Muscle layer of colon (tissue), 2 donors: ENCODE data around the gene GRAMD1C.
A peak's percentile ranks its signal among the peaks of the same experiment; 100 is the strongest.
"Not testable (repeated sequence)": the region's sequence is repeated elsewhere in the genome, so short reads cannot be mapped to it uniquely, and the experiment has no call there.

Experiments used
- H3K27ac ChIP-seq: one replicate; pipeline ENCODE4 v1.7.0; 2013; ENCODE audit warnings: low read depth, mild to moderate bottlenecking, low read length, moderate library complexity
- H3K27me3 ChIP-seq, 2 donors: one replicate each; pipeline ENCODE4 v1.7.0; 2013; ENCODE audit warnings: low read length in 2 of 2, mild to moderate bottlenecking in 2 of 2; ENCODE audit not compliant: insufficient read depth in 2 of 2, control insufficient read depth in 1 of 2
- H3K36me3 ChIP-seq: one replicate; pipeline ENCODE4 v1.7.0; 2013; ENCODE audit warnings: mild to moderate bottlenecking, low read length; ENCODE audit not compliant: insufficient read depth
- H3K4me1 ChIP-seq: one replicate; pipeline ENCODE4 v1.7.0; 2013; ENCODE audit warnings: mild to moderate bottlenecking, low read length; ENCODE audit not compliant: insufficient read depth
- H3K4me3 ChIP-seq, 2 donors: one replicate each; pipeline ENCODE4 v1.7.0; 2013; ENCODE audit warnings: low read length in 2 of 2, low read depth in 1 of 2, mild to moderate bottlenecking in 1 of 2, moderate library complexity in 1 of 2
- H3K9ac ChIP-seq: one replicate; pipeline ENCODE4 v1.7.0; 2013; ENCODE audit warnings: low read length
- H3K9me3 ChIP-seq: one replicate; pipeline ENCODE4 v1.7.0; 2013; ENCODE audit warnings: mild to moderate bottlenecking, low read length
- donor health status: abdominal sarcoma.
- donor health status: Adenocarcinoma of cecum.

GRAMD1C gene

GRCh38 chr3:113829576-113830354, 8.8 kb upstream of the GRAMD1C start:
- H3K9me3 ChIP-seq: no peaks in the 10 kb centered on the region
- no peak overlapping the region for H3K27ac ChIP-seq
- no peaks in the 10 kb centered on the region for H3K27me3 ChIP-seq
- no peak overlapping the region for H3K9ac ChIP-seq
- no peaks in the 10 kb centered on the region for H3K4me1 ChIP-seq
- H3K4me3 ChIP-seq: no peak overlapping the region
- no peaks in the 10 kb centered on the region for H3K36me3 ChIP-seq

- no peak overlapping the region for H3K4me3 ChIP-seq
These were observed 7.6 kb upstream of the GRAMD1C start for GRCh38 chr3:113831103-113831355.

GRCh38 chr3:113832477-113833164, 6.0 kb upstream of the GRAMD1C start:
- no peak overlapping the region for H3K9ac ChIP-seq

More at GRCh38 chr3:113831103-113831355, 7.6 kb upstream of the GRAMD1C start:
- Histone ChIP-seq H3K9me3 (no peaks in the 10 kb centered on the region), H3K27me3 (no peaks in the 10 kb centered on the region), H3K4me1 (no peaks in the 10 kb centered on the region), H3K36me3 (no peaks in the 10 kb centered on the region), H3K27ac (no peak overlapping the region), H3K9ac (no peak overlapping the region)

GRCh38 chr3:113834983-113835382, 3.6 kb upstream of the GRAMD1C start:
- no peak overlapping the region for H3K4me3 ChIP-seq
- no peak overlapping the region for H3K9ac ChIP-seq
- no peaks in the 10 kb centered on the region for H3K4me1 ChIP-seq
- no peak overlapping the region for H3K27ac ChIP-seq
- no peaks in the 10 kb centered on the region for H3K27me3 ChIP-seq
- no peaks in the 10 kb centered on the region for H3K36me3 ChIP-seq
- no peaks in the 10 kb centered on the region for H3K9me3 ChIP-seq

More at GRCh38 chr3:113832477-113833164, 6.0 kb upstream of the GRAMD1C start:
- Histone ChIP-seq H3K27ac (no peak overlapping the region), H3K4me1 (no peaks in the 10 kb centered on the region), H3K36me3 (no peaks in the 10 kb centered on the region), H3K9me3 (no peaks in the 10 kb centered on the region), H3K27me3 (no peaks in the 10 kb centered on the region), H3K4me3 (no peak overlapping the region)

GRCh38 chr3:113839551-113839950, 963 bp downstream of the GRAMD1C start:
- H3K4me3 ChIP-seq: peak overlapping the region in 1 of 2 donors; percentile 58
- no peak overlapping the region for H3K27ac ChIP-seq
- H3K27me3 ChIP-seq: no peaks in the 10 kb centered on the region
- no peak overlapping the region for H3K9ac ChIP-seq
- no peaks in the 10 kb centered on the region for H3K36me3 ChIP-seq
- H3K9me3 ChIP-seq: no peaks in the 10 kb centered on the region
- H3K4me1 ChIP-seq: no peaks in the 10 kb centered on the region

- Histone ChIP-seq H3K4me3 (no peak overlapping the region), H3K27me3 (no peaks in the 10 kb centered on the region), H3K9ac (no peak overlapping the region), H3K36me3 (no peaks in the 10 kb centered on the region), H3K9me3 (no peaks in the 10 kb centered on the region), H3K27ac (no peak overlapping the region), H3K4me1 (no peaks in the 10 kb centered on the region)
These were observed 6.1 kb downstream of the GRAMD1C start for GRCh38 chr3:113844622-113845222.

- Histone ChIP-seq H3K9me3 (no peaks in the 10 kb centered on the region), H3K4me1 (no peaks in the 10 kb centered on the region), H3K9ac (no peak overlapping the region), H3K27me3 (no peaks in the 10 kb centered on the region), H3K4me3 (no peak overlapping the region), H3K27ac (no peak overlapping the region), H3K36me3 (no peaks in the 10 kb centered on the region)
These were observed 8.7 kb downstream of the GRAMD1C start for GRCh38 chr3:113847247-113847646.

GRCh38 chr3:113847664-113848461, 9.3 kb downstream of the GRAMD1C start:
- Histone ChIP-seq H3K9me3 (no peaks in the 10 kb centered on the region), H3K4me3 (no peak overlapping the region), H3K9ac (no peak overlapping the region), H3K27ac (no peak overlapping the region), H3K4me1 (no peaks in the 10 kb centered on the region), H3K27me3 (no peaks in the 10 kb centered on the region), H3K36me3 (no peaks in the 10 kb centered on the region)

GRCh38 chr3:113849071-113849470, 10.5 kb downstream of the GRAMD1C start:
- H3K36me3 ChIP-seq, H3K4me3 ChIP-seq, H3K4me1 ChIP-seq, H3K9ac ChIP-seq, H3K27me3 ChIP-seq, H3K9me3 ChIP-seq, H3K27ac ChIP-seq: not testable (repeated sequence)

- H3K36me3 ChIP-seq, H3K4me3 ChIP-seq, H3K9ac ChIP-seq, H3K4me1 ChIP-seq, H3K27ac ChIP-seq, H3K27me3 ChIP-seq, H3K9me3 ChIP-seq: not testable (repeated sequence)
These were observed 11.3 kb downstream of the GRAMD1C start for GRCh38 chr3:113849841-113850240.

- not testable (repeated sequence) for H3K27me3 ChIP-seq, H3K4me3 ChIP-seq, H3K4me1 ChIP-seq, H3K27ac ChIP-seq, H3K9me3 ChIP-seq, H3K9ac ChIP-seq, H3K36me3 ChIP-seq
These were observed 11.8 kb downstream of the GRAMD1C start for GRCh38 chr3:113850391-113850790.
